SKM-1 treated with dmso at 0.1 percent for 144 hours (cell line): ENCODE results near the gene ADGRD1.
A peak's percentile ranks its signal among the peaks of the same experiment; 100 is the strongest.

Experiments
- DNase-seq: peaks from one replicate; lab custom pipeline; 2025; ENCODE audit not compliant: unreplicated experiment; lab: John Stamatoyannopoulos, UW

Gene ADGRD1

DNA sequence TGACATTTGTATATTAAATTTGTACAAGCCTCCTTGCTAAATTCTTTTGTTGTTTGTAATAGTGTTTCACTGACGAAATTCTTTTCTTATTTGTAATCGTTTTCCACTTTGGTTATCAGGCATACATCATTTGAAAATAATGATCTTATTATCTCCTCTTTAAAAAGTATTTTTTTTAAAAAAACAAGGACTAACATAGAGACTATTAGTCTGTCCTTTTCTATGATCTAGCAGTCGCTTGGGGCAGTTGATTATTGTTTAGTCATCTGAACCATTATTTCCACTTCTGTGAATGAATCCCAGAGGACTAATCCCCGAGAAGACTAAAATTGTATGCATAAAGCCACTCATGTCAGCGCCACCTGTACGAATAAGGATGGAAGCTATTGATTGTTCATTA lies 11.5 kb downstream of the ADGRD1 start:
- no peak for DNase-seq

DNA sequence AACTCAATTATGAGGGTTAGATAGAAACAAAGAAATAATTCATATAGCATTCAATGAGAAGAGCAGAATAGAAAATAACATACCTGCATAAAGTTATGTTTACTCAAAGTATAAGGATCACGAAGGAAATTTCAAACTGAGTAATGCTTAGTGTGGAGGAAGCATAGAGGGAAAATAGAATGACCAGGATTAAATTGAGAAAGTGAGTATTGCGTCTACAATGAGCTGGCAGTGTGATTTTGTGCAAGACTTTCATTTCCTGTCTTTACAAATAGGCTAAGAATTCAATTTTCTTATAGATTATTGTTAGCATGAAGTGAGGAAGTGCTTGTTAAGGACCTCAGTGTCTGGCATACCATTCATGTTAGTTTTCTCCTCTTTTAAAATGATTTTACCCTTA lies 12.0 kb downstream of the ADGRD1 start:
- peak; percentile 19 for DNase-seq

DNA sequence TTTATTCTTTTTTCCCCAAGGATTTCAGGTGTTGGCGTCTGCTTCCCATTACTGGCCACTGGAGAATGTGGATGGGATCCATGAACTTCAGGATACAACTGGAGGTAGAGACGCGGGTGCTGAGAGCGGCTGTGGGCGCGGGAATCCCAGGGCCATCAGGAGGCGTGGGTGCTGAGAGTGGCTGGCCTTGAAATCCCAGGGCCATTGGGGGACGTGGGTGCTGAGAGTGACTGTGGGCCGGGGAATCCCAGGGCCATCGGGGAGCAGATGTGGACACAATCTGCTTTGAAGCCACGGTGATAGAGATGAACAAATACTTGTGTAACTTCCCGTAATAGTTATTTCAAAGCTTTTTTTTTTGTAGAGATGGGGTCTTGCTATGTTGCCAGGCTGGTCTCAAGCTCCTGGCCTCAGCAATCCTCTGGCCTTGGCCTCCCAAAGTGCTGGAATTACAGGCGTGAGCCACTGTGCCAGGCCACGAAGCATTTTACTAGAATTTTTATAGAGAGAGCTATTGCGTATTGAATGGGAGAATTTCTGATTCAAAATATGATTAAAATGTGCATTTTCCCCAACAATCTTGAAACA lies 12.8 kb downstream of the ADGRD1 start:
- DNase-seq = no peak

DNA sequence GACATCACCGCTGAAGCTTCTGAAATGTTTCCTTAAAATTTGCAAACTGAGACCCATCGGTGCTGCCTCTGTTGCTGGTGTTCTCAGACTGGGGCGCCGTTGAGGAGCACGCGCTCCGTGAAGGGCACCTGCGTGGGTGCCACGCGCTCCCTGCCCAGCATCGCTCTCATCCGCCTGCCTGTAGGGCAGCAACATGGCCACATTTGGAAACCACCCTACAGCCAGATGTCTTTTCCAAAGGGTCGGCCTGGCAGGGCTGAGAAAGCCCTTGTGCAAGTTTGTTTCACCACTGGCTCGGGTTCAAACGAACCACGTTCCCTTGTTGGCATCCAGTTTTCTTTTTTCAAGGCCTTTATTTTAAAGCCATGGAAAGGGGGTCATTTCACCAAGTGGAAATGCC lies 13.9 kb downstream of the ADGRD1 start:
- DNase-seq = no peak

DNA sequence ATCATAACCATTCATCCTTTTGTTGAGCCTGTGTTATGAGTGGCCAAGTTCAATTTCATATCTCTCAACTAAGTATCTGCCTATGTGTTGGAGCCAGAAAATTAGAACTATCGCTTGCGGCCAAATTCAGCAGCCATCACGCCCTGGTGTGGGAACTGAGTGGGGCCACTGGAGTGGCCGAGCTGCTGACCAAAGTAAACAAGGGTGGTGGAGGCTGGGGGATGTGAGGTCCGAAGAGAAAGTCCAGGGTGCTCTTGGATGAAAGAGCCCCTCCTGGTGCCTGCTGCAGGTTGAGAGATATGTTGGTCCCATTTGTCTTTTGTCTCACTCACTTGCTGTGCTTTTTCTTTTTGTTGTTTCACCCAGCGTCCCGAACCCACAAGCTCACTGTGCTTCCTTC lies 14.9 kb downstream of the ADGRD1 start:
- no peak for DNase-seq

DNA sequence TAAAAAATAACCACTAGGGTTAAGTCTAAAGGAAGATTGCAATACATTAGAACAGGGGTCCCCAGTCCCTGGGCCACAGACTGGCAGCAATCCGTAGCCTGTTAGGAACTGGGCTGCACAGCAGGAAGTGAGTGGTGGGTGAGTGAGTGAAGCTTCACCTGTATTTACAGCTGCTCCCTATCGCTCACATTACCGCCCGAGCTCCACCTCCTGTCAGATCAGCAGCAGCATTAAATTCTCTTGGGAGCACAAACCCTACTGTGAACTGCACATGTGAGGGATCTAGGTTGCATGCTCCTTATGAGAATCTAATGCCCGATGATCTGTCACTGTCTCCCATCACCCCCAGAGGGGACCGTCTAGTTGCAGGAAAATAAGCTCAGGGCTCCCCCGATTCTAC lies 15.5 kb downstream of the ADGRD1 start:
- DNase-seq = no peak

DNA sequence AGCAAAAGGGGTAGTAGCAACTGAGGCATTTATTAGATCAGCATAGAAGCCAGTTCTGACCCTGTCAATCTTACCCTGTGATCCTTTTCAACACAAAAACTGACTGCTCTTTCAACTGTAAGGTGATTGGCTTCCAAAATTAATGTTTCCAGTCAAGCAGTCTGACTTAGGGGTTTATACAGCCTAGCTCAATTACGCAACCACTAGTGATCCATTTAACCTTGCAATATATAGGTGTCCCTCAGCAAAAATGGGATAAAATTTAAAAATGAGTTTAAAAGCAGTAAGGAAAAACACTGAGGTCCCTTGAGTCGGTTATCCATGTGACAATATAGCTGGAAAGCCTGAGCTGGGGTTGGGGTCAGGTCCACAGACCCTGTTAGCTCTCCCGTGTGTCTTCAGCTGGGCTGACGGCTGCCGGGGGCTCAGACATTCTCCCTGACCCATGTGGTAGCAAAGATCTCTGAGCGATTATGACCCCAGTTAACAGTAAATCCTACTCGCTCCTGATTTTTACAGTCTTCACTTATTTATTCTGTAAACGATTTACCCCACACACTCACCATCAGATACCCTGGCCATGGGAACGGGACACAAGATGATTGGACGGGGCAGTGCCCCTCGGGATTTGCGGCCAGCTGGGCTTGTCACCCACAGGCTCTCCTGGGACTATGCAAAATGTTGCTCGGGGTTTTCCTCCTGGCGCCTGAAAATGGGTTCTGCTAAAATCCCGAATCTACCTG lies 16.6 kb downstream of the ADGRD1 start:
- DNase-seq = no peak

DNA sequence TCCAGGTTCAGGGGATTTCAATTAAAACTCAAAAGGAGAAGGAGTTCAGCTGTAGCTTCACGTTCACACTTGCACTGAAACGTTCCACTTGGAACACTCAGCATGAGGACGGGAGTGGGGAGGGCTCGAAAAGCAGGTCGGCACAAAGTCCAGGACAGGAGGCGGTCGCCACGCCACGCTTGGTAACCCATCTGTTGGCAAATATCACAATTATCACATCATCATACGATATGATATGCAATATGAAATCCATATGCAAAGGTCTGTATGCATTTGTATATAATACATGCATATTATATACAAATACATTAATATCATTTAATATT lies 17.2 kb downstream of the ADGRD1 start:
- no peak for DNase-seq

DNA sequence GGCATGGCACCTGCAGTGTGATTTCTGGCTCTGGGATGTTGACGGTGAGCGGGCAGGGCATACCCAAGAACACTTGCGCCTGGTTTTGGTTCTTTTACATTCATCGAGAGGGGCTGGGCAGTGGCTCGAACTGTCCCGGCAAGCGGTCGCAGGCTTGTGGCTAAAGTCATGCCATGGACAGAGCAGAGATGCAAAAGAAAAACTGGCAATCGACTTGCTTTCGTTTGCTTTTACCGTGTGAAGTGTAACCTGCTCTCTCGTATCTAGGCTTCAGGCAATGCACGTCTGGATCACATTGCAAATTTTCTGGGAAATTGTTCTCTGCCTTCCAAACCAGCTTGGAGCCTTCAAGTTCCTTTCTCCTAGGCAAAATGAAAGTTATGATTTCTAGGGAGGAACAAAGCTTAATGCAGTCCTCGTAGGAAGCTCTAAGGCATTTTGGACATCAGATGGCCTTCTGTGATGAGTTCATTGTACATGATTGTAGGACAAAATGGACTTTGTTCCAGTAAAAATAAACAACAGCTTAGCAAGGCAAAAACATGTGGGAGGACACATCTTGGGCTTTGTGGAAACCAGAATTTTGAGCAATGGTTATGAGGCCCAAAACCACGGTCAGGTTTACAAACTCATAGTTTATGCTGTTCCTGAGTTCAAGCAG lies 18.3 kb downstream of the ADGRD1 start:
- no peak for DNase-seq

DNA sequence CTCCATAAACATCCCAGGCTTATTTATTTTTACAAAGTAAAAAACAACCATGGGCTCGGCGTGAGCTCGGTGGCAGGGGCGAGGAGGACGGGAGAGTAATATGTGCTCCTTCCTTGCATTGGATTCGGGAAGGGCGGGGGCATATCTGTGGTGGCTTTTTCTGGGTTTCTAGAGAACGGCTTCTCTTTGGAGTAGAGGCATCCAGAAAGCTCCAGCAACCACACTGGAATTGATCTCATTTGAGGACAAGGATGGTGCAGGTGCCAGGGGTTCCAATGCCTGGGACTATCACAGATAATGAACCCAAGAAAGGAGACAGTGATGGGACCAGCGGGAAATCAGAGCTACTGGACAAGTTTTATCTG lies 18.9 kb downstream of the ADGRD1 start:
- DNase-seq = no peak

DNA sequence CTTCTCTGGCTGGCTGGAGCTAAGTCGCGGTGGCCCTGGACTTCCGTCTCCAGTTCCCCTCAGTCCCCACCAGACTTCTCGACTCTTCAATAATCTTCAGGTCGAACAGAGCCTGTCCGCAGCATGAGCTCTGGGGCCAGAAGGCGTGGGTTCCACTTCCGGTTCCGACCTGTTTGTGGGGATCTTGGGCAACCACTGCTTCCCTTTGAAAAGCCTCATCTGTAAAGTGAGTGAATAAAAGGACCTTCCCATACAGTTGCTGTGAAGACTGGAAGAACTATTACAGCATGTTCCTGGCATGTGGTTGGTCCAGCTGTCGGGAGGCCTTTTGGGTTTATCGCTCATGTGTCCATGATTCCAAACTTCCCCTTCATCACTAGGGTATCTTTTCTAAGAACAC lies 19.4 kb downstream of the ADGRD1 start:
- no peak for DNase-seq

DNA sequence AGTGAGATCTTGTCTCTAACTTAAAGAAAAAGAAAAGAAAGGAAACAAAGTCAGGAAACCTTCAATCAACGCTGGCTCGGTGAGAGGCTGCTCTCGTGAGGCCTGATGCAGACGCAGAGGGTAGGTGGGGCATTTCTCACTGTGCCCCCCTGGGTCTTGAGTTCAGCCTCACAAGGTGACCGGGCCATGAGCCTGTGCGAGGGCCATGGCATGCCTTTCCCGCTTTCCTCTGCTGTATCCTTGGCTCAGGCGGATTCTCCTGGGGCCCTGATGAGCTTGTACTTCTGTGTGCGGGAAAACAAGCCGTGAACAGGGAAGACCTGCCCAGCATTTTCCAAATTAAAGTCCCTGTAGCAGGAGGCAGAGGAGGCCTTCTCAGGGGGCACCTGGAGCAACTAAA lies 20.2 kb downstream of the ADGRD1 start:
- no peak for DNase-seq

DNA sequence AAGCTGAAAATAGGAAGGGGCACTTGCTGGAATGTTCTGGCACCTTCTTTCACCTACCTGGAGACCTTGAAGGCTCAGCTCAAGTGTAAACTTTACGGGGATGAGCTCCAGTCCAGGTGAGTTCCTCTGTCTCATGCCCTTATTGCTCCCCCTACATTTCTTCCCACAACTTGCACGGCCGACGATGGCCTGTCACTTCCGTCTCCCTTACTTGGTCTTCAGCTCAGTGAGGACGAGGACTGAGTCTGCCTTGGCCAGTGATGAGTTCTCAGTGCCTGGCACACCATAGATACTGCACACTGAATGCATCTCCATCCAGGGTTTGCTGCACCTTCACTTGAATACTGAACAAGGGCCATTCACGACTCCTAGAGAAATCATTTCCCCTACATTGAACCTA lies 21.4 kb downstream of the ADGRD1 start:
- no peak for DNase-seq

DNA sequence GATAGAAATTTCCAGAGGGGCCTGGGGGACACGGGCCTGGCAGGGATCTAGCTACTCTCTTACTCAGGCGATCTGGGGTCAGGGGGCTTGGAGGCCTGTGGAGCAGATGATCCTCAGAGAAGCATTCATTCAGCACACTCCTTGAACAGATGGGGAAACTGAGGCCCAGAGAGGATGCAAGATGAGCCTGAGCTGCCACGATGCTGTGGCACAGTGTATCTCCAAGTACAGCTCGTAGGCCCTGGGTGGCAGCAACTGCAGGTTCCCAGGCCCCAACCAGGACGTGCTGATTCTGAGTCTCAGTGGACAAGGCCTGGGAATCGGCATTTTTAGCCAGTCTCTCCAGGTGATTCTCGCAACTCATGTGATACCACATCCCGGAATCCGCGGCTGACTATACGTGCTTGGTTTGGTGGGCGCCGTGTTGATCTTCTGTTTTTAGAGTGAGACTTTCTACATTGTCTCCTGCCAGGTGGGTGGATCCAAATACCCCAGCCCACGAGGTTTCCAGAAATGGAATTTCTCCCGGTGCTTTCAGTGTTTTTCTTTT lies 22.5 kb downstream of the ADGRD1 start:
- DNase-seq = no peak

DNA sequence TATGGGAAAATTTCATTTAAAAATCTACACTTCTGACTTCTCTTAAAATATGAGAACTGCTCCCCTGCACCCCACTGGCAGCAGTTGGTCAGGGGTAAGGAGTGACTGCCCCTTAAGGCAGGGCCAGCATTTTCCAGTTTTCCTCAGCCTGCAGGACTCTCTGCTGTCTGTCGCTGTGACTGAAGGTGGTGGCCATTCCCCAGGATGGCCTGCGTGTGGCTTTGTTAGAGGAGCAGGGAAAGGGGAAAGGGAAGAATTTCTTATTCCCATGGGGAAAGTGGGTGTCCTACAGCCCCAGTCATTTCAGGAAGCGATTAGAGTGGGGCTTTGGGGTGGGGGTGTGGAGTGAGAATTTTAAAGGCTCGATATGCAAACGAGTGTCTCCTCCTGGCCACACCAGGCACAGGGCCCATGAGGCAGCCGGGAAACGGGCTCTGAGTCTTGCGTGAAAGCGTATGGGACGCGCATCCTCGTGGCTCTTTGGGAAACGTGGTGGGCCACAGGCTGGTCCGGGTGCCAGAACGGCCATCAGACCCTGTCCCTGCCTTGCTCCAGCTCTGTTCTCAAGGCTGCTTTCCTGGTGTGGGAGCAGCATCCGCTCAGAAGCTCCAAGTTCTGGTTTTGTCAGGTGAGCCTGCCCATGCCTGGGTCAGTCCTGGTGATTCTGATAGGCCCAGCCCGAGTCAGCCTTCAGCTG lies 23.5 kb downstream of the ADGRD1 start:
- no peak for DNase-seq

DNA sequence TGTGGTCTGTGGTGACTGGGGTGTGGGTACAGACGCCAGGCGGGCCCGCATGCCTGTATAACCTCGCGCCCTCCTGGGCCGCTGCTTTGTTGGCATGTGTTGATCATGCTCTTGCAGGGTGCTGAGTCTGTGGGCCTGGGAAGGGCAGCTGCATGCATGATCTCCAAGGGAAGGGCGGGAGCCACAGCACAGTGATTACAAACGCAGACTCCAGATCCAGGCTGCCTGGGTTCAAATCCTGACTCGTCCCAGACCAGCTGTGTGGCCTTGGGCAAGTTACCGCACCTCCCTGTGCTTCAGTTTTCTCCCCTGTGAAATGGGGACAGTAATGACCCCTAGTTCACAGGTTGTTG lies 24.0 kb downstream of the ADGRD1 start:
- no peak for DNase-seq

DNA sequence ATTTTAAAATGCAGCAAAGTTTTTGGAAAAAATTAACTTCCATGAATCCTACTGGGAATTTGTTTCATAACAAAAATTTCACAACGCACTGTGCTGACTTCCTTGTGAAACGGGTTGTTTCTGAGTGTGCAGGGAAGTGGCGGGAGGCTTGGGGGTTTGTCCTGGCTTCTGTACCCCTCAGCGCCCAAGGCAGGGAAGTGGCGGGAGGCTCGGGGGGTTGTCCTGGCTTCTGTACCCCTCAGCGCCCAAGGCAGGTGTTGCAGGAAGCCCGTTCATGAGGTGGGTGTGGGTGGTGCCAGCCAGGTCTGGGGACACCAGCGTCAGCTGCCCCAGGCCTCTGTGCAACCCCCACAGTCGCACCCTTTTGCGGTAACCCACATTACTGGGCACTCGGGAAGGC lies 25.1 kb downstream of the ADGRD1 start:
- DNase-seq = no peak

DNA sequence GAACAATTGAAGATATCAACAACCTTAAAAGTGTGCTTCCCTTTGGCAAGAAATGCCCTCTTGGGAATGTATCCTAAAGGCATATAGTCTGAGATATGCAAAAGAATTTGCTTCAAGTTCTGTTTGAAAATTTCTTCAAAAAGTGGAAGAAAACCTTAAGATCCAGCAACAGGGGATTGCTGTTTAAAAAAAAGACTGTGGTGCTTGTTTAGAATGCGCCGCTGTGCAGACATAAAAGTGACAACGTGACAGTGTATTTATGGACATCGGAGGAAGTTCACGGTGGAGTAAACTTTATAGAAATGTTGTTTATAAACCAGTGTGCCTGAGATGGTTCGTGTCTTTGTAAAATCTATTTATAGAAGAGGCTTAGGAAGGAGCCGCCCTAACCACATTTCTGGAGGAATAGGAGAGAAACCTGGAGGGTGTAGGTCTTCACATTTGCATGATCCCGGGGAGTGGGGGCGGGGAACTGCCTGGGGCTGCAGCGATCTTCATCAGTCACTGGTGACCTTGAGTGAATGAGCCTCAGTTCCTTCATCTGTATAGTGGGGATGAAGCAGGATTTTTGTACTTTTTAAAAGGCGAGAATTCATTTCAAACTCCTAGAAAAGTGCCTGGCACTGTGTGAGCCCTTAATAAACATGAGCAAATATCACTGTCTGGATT lies 27.5 kb downstream of the ADGRD1 start:
- no peak for DNase-seq

DNA sequence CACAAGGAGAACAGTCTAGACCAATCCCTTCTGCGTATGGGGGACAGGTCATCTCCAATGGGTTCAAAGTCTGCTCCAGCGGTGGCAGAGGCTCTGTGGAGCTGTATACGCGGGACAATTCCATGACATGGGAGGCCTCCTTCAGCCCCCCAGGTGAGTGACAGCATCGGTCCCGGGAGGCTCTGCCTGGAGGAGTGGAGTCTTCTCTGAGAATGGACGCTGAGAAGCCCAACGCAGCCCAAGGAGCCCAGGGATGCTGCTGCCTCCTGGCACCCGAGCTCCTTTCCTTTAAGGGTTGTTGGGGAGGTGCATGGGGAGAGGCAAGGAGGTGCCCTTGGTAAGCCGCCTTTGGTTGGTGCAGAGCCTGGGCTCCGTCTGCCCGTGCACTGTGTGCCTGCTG lies 28.2 kb downstream of the ADGRD1 start:
- DNase-seq = no peak

DNA sequence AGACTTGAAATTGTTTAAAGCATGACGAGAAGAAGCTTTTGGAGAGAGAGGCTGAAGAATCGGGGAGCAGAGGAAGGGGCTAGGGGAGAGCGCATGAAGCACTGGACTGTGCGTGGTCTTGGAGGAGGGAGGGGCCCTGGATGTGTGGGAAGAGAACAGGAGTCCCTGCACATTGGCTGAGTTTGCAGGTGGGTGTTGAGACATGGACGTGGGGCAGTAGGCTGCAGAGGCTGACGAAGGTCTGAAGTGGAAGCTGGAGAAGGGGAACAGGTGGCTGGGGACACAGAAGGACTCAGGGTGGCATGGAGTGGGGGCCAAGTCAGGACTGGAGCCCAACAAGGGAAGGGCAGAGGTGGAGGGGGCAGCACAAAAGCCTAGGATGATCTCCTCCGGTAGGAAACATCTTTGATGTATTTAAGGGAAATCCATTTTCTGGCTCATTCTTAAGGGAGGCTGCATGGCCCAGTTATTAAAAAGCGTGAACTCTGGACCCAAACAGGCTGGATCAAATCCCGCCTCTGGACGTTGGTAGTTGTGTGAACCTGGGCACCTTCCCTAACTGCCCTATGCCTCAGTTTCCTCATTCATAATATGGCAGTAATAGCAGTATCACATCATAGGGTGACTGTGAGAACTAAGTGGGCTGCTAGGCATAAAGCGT lies 29.0 kb downstream of the ADGRD1 start:
- DNase-seq = no peak
